Muscle of back (tissue), 11 donors: ENCODE data around the gene LRRK1. TPM values are rescaled to one million over a fixed set of nuclear protein-coding genes. Genes with fewer than 3 reads are reported as not detected.

Source experiments
- DNase-seq, 3 donors: peaks; one replicate each; pipeline versions ENCODE4 v3.0.0 to v3.0.0-alpha.2; 2013
- polyA plus RNA-seq, 10 donors: library from polyadenylated mRNA; unstranded; fragments of 120-200 nt; gene quantifications; one replicate each; pipeline ENCODE4 v1.2.1, GENCODE V29; 2013; ENCODE audit not compliant: insufficient read length in 10 of 10

Gene LRRK1
- polyA plus RNA-seq, 10 donors, result 4.6 to 8.7 (median 6.2) TPM

GRCh38 chr15:101056366-101057334, 137.5 kb downstream of the LRRK1 start:
- DNase-seq, result no peak

- no peak for DNase-seq
Observed at GRCh38 chr15:101057841-101058407, 138.8 kb downstream of the LRRK1 start.

- no peak for DNase-seq
Observed at GRCh38 chr15:101058735-101059134, 139.6 kb downstream of the LRRK1 start.

- DNase-seq, result no peak
Observed at GRCh38 chr15:101059381-101060341, 140.5 kb downstream of the LRRK1 start.

GRCh38 chr15:101060576-101061551, 141.7 kb downstream of the LRRK1 start:
- DNase-seq, result no peak

GRCh38 chr15:101062063-101062462, 142.9 kb downstream of the LRRK1 start:
- DNase-seq, result no peak

- DNase-seq, result no peak
Observed at GRCh38 chr15:101062471-101063171, 143.5 kb downstream of the LRRK1 start.

- DNase-seq, result no peak
Observed at GRCh38 chr15:101063212-101063611, 144.1 kb downstream of the LRRK1 start.

GRCh38 chr15:101063891-101064794, 145.0 kb downstream of the LRRK1 start:
- DNase-seq, result no peak

- DNase-seq, result no peak
Observed at GRCh38 chr15:101064795-101065569, 145.8 kb downstream of the LRRK1 start.

GRCh38 chr15:101065570-101066221, 146.5 kb downstream of the LRRK1 start:
- no peak for DNase-seq

- DNase-seq, result no peak
Observed at GRCh38 chr15:101066501-101067408, 147.6 kb downstream of the LRRK1 start.

GRCh38 chr15:101067660-101068522, 148.7 kb downstream of the LRRK1 start:
- no peak for DNase-seq

GRCh38 chr15:101068523-101068960, 149.4 kb downstream of the LRRK1 start:
- no peak for DNase-seq

- no peak for DNase-seq
Observed at GRCh38 chr15:101068961-101069653, 149.9 kb downstream of the LRRK1 start.
